Activated CD8-positive, alpha-beta memory T cell treated with anti-CD3 and anti-CD28 coated beads for 36 hours (primary cell): Measurements from ENCODE around the gene LCN15. TPM values are rescaled to one million over a fixed set of nuclear protein-coding genes. Genes with fewer than 3 reads are reported as not detected.

ENCODE experiments used
- CTCF ChIA-PET: fragments of 350-600 bp; sonication (Branson Sonifier 250); formaldehyde crosslinking; loops from one replicate; lab custom pipeline; 2021; ENCODE audit warnings: antibody characterized with exemption; lab: Charles Lee
- POLR2A ChIA-PET: fragments of 350-600 bp; sonication (Branson Sonifier 250); formaldehyde crosslinking; loops from one replicate; lab custom pipeline; 2021; ENCODE audit warnings: antibody characterized with exemption; lab: Charles Lee
- total RNA-seq, 2 experiments: library from RNA; stranded (reverse); gene quantifications; one replicate each; pipeline ENCODE4 v1.2.3, GENCODE V29; 2021

The LCN15 gene
- total RNA-seq, 2 experiments from 2014 or later = not detected

DNA sequence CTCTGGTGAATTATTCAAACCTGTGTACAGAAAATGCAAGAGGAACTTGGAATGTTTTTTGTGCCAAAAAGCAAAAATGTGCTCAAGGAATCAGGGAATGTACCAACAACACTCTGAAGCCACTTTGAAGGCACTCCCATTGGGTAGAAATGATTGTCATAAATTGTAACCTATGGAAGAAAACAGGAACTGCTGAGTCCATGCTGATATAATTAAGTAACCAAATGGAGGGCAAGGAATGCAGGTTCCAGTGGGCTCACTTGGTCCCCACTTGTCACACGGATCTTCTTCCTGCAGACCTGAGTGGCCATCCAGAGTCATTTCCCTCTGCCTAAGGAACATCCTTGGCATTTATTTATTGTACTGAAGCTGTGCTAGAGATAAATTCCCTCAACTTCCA is 13.1 kb downstream of the LCN15 start:
- ChIA-PET CTCF (interaction anchor here (0.5 to 1.6 kb wide), 3 partner anchors 15 to 313 kb away, joined by 3 to 6 read pairs (median 3); no protein-coding TSS in a partner anchor), POLR2A (no interaction called here)

GRCh38 chr9:136750526-136750925 is 13.8 kb downstream of the LCN15 start:
- CTCF ChIA-PET = no interaction called here
- POLR2A ChIA-PET = interaction anchor here (0.6 to 1.0 kb wide), 2 partner anchors 9 to 15 kb away, joined by 3 read pairs; no protein-coding TSS in a partner anchor

GRCh38 chr9:136748666-136749611 is 15.4 kb downstream of the LCN15 start:
- CTCF ChIA-PET = no interaction called here

DNA sequence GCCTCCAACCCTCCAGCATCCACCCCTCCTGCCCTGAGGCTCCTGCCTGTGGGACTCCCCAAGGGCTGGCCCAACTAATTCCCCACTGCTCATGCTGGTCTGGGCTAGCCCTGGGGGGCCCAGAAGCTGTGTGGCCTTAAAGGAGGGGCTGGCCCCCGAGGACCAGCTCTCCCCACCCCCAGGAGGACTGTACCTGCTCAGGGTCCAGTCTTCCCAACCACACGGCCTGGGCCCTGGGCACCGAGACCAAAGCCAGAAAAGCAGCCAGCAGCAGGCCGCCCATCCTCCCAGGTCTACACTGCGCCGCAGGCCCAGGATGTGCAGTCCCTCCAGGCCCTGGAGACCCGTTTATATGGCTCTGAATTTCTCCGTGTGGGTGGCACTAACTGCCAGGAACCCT is 16.1 kb downstream of the LCN15 start, which contains the start of gene LCN6:
LCN6 (minus strand) TSS at position 325 of the 400 bp plus-strand sequence; CDS start at position 283, 42 bp downstream.
- POLR2A ChIA-PET = no interaction called here
- CTCF ChIA-PET = no interaction called here

More at GRCh38 chr9:136748666-136749611, 15.4 kb downstream of the LCN15 start:
- POLR2A ChIA-PET = no interaction called here

GRCh38 chr9:136747161-136748060 is 16.9 kb downstream of the LCN15 start:
- ChIA-PET CTCF (no interaction called here), POLR2A (no interaction called here)

GRCh38 chr9:136746621-136747020 is 17.7 kb downstream of the LCN15 start:
- CTCF ChIA-PET = interaction anchor here (0.6 kb wide), 1 partner anchor 222 kb away, joined by 3 read pairs; no protein-coding TSS in a partner anchor
- POLR2A ChIA-PET = no interaction called here

DNA sequence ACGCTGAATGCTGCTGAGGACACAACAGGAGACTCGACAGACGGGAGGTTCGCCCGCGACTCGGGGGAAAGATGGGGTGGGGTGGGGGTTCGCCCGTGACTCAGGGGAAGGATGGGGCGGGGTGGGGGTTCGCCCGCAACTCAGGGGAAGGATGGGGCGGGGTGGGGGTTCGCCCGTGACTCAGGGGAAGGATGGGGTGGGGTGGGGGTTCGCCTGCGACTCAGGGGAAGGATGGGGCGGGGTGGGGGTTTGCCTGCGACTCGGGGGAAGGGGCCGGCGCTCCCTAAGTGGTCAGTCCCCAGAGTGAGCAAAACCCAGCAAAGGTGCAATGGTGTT is 18.2 kb downstream of the LCN15 start:
- CTCF ChIA-PET = no interaction called here
- POLR2A ChIA-PET = interaction anchor here (0.7 kb wide), 1 partner anchor 17 kb away, joined by 6 read pairs; no protein-coding TSS in a partner anchor

- CTCF ChIA-PET = interaction anchor here (0.7 to 0.9 kb wide), 3 partner anchors 13 to 284 kb away, joined by 3 read pairs; no protein-coding TSS in a partner anchor
- POLR2A ChIA-PET = interaction anchor here (0.7 kb wide), 1 partner anchor 17 kb away, joined by 6 read pairs; no protein-coding TSS in a partner anchor
Observed at GRCh38 chr9:136745389-136746154, 18.7 kb downstream of the LCN15 start.

- ChIA-PET POLR2A (no interaction called here), CTCF (interaction anchor here (0.6 to 0.9 kb wide), 4 partner anchors 12 to 285 kb away, joined by 3 read pairs; no protein-coding TSS in a partner anchor)
Observed at GRCh38 chr9:136744773-136745172, 19.5 kb downstream of the LCN15 start.

DNA sequence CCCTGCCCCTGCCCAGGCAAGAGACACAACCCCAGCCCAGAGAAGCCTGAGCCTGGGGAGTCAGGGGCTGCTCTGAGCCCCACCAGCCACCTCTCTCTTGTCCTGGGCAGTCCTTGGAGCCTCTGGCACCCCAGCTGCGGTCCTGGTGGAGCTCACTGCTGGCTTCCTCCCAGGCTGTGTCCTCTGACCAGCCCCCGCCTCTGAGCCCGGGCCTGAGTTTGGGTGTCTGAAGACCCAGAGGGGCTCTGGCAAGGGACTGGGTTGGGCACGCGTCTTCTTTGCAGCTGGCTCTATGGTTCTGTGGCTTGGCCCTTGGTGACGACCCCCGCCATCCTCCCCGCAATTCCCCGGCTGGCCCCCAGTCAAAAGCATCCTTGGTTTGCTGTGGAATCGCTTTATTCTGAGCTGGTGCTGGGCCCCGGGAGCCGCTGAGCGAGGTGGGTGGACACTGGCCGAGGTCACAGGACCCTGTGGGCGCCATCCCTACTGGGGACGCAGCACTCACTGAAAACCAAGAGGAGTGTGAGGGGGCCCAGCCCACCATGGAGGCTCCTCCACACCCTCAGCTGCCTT is 20.6 kb downstream of the LCN15 start:
- POLR2A ChIA-PET = no interaction called here

DNA sequence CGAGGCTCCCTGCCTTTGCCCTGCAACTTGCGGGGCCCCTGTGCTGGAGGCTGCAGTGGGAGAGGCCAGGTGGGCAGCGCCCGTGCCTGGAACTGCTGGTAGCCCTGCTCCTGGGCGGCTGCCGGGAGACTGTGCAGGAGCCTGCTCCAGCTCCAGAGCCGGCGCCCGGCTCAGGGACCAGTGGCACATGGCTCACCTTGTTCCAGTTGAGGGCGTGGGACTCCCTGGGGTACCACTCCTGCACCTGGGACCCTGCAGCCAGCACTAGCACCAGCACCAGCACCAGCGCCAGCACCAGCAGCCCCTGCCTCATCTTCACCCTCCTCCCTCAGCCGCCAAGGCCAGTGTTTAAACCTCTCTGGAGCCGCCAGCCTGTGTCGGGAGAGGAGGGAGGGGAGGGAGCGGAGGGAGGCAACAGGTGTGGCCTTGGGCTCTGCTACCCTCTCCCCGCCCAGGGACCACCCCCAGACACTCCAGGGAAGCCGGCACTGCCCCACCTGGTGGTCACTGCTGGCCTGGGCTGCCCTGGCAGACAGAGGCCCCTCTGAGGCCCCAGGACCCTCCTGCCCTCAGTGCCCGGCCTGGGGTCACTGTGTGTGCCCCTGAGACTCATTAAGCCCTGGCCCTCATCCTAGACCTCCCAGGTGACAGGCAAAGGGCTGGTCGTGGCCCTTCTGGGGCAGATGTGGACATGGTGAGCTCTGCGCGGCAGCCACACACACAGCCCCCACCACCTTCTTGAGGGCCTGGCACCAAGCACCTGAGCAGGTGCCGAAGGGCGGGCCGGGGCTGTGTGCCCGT is 21.5 kb downstream of the LCN15 start, which contains the start of gene LCN10:
LCN10 (minus strand) TSS at position 350 of the 801 bp plus-strand sequence; CDS start at position 313, 37 bp downstream.
- CTCF ChIA-PET = interaction anchor here (2.4 kb wide), 1 partner anchor 15 kb away, joined by 8 read pairs; no protein-coding TSS in a partner anchor
- POLR2A ChIA-PET = no interaction called here

More for the DNA sequence above, 20.6 kb downstream of the LCN15 start:
- CTCF ChIA-PET = no interaction called here

GRCh38 chr9:136741883-136742571 is 22.3 kb downstream of the LCN15 start:
- ChIA-PET POLR2A (interaction anchor here (1.4 kb wide), 1 partner anchor 15 kb away, joined by 5 read pairs; no protein-coding TSS in a partner anchor), CTCF (interaction anchor here (1.0 to 2.4 kb wide), 3 partner anchors 14 to 311 kb away, joined by 3 to 8 read pairs (median 3); partner anchors contain the start of gene LCN8)

GRCh38 chr9:136740971-136741882 is 23.1 kb downstream of the LCN15 start:
- ChIA-PET CTCF (interaction anchor here (1.0 to 2.4 kb wide), 3 partner anchors 13 to 312 kb away, joined by 3 to 8 read pairs (median 3); partner anchors contain the start of gene LCN8), POLR2A (interaction anchor here (0.6 to 1.4 kb wide), 2 partner anchors 9 to 14 kb away, joined by 3 to 5 read pairs; no protein-coding TSS in a partner anchor)

DNA sequence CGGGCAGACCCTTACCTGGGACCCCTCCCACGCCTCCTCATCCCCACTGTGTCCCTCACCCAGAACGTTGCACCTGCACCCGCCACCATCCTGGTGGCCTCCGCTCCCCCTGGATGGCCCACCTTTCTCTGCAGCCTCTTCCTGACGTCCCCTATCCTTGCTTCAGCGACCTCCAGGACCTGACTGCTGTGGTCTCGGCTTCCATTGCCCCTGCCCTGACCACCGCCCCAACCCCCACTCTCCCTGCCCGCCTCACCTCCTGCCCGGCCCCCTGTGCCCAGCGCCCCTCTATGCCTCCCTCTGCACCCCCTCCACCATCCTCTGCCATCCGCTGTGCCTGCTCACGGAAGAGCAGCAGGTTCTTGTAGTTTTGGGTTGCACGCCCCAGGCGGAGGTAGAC is 23.8 kb downstream of the LCN15 start:
- ChIA-PET CTCF (interaction anchor here (2.4 kb wide), 1 partner anchor 13 kb away, joined by 8 read pairs; no protein-coding TSS in a partner anchor), POLR2A (no interaction called here)

GRCh38 chr9:136740069-136740468 is 24.2 kb downstream of the LCN15 start:
- CTCF ChIA-PET = interaction anchor here (2.4 kb wide), 1 partner anchor 12 kb away, joined by 8 read pairs; no protein-coding TSS in a partner anchor
- POLR2A ChIA-PET = no interaction called here
